K562 (cell line): ENCODE data around the gene HTR3C. TPM values are rescaled to one million over a fixed set of nuclear protein-coding genes. Genes with fewer than 3 reads are reported as not detected.

Experiments
- ARID1B ChIP-seq: fragments of 450-650 bp; IDR thresholded peaks from 2 replicates; pipeline ENCODE4 v1.6.1; 2016; ENCODE audit warnings: antibody characterized with exemption, mild to moderate bottlenecking, inconsistent platforms
- ETS2 ChIP-seq: IDR thresholded peaks from 2 replicates; pipeline ENCODE4 v1.6.1; 2016; ENCODE audit warnings: borderline replicate concordance, missing genetic modification characterization, mild to moderate bottlenecking, moderate library complexity, missing compliant biosample characterization; ENCODE audit not compliant: poor library complexity, severe bottlenecking
- KLF16 ChIP-seq: IDR thresholded peaks from 2 replicates; pipeline ENCODE4 v1.6.1; 2016; ENCODE audit warnings: antibody characterized with exemption
- ZBTB33 ChIP-seq: sonication (generic); formaldehyde crosslinking; IDR thresholded peaks from 2 replicates; pipeline ENCODE4 v1.8.1; 2023; ENCODE audit warnings: mild to moderate bottlenecking, missing genetic modification reagents
- ZNF232 ChIP-seq: sonication (generic); formaldehyde crosslinking; IDR thresholded peaks from 2 replicates; pipeline ENCODE4 v1.8.0; 2022; ENCODE audit warnings: mild to moderate bottlenecking, missing genetic modification reagents
- ZNF764 ChIP-seq: fragments of 250-450 bp; sonication (Bioruptor Pico); IDR thresholded peaks from 2 replicates; pipeline ENCODE4 v1.4.0; 2020; ENCODE audit warnings: low read depth, mild to moderate bottlenecking, moderate library complexity
- polyA plus RNA-seq, 8 experiments: library from polyadenylated mRNA; depleted of rRNA in 4 of 8; stranded (reverse) in 5 of 8; unstranded in 3 of 8; fragments of >200 nt; fragmentation: Nextera tagmentation in 2 of 8; fragmentation: Illumina TruSeq in 1 of 8; extraction: Ambion mirVana in 2 of 8; extraction: Trizol in 1 of 8; gene quantifications; 2 replicates each; pipeline versions ENCODE4 v1.2.1 to v1.2.3, GENCODE V29; 2011 to 2014; ENCODE audit warnings: inconsistent platforms in 1 of 8, missing spikeins in 1 of 8
- total RNA-seq, 7 experiments: library from RNA; depleted of rRNA in 6 of 7; stranded (reverse); fragments of >200 nt in 6 of 7; fragmentation: Illumina TruSeq in 2 of 7; extraction: Trizol in 2 of 7; gene quantifications; 2 replicates each; pipeline versions ENCODE4 v1.2.1 to v1.2.3, GENCODE V29; 2011 to 2021; ENCODE audit warnings: low replicate concordance in 1 of 7
- TF ChIP-seq, protein P1 (sequence below): fragments of 450-650 bp; IDR thresholded peaks from 2 replicates; pipeline ENCODE4 v1.6.1; 2016; ENCODE audit warnings: mild to moderate bottlenecking, moderate library complexity
- TF ChIP-seq, protein P2 (sequence below): fragments of 250-450 bp; sonication (Bioruptor Pico); IDR thresholded peaks from 2 replicates; pipeline ENCODE4 v1.4.0; 2020; ENCODE audit warnings: mild to moderate bottlenecking, moderate library complexity

Gene HTR3C
- total and polyA plus RNA-seq, 9 of the 15 experiments (the other 6 are each of a cell fraction or from before 2014, with no cell fraction given) = 0.04 to 0.06 TPM; not detected in 7

- TF ChIP-seq, protein P1, sequence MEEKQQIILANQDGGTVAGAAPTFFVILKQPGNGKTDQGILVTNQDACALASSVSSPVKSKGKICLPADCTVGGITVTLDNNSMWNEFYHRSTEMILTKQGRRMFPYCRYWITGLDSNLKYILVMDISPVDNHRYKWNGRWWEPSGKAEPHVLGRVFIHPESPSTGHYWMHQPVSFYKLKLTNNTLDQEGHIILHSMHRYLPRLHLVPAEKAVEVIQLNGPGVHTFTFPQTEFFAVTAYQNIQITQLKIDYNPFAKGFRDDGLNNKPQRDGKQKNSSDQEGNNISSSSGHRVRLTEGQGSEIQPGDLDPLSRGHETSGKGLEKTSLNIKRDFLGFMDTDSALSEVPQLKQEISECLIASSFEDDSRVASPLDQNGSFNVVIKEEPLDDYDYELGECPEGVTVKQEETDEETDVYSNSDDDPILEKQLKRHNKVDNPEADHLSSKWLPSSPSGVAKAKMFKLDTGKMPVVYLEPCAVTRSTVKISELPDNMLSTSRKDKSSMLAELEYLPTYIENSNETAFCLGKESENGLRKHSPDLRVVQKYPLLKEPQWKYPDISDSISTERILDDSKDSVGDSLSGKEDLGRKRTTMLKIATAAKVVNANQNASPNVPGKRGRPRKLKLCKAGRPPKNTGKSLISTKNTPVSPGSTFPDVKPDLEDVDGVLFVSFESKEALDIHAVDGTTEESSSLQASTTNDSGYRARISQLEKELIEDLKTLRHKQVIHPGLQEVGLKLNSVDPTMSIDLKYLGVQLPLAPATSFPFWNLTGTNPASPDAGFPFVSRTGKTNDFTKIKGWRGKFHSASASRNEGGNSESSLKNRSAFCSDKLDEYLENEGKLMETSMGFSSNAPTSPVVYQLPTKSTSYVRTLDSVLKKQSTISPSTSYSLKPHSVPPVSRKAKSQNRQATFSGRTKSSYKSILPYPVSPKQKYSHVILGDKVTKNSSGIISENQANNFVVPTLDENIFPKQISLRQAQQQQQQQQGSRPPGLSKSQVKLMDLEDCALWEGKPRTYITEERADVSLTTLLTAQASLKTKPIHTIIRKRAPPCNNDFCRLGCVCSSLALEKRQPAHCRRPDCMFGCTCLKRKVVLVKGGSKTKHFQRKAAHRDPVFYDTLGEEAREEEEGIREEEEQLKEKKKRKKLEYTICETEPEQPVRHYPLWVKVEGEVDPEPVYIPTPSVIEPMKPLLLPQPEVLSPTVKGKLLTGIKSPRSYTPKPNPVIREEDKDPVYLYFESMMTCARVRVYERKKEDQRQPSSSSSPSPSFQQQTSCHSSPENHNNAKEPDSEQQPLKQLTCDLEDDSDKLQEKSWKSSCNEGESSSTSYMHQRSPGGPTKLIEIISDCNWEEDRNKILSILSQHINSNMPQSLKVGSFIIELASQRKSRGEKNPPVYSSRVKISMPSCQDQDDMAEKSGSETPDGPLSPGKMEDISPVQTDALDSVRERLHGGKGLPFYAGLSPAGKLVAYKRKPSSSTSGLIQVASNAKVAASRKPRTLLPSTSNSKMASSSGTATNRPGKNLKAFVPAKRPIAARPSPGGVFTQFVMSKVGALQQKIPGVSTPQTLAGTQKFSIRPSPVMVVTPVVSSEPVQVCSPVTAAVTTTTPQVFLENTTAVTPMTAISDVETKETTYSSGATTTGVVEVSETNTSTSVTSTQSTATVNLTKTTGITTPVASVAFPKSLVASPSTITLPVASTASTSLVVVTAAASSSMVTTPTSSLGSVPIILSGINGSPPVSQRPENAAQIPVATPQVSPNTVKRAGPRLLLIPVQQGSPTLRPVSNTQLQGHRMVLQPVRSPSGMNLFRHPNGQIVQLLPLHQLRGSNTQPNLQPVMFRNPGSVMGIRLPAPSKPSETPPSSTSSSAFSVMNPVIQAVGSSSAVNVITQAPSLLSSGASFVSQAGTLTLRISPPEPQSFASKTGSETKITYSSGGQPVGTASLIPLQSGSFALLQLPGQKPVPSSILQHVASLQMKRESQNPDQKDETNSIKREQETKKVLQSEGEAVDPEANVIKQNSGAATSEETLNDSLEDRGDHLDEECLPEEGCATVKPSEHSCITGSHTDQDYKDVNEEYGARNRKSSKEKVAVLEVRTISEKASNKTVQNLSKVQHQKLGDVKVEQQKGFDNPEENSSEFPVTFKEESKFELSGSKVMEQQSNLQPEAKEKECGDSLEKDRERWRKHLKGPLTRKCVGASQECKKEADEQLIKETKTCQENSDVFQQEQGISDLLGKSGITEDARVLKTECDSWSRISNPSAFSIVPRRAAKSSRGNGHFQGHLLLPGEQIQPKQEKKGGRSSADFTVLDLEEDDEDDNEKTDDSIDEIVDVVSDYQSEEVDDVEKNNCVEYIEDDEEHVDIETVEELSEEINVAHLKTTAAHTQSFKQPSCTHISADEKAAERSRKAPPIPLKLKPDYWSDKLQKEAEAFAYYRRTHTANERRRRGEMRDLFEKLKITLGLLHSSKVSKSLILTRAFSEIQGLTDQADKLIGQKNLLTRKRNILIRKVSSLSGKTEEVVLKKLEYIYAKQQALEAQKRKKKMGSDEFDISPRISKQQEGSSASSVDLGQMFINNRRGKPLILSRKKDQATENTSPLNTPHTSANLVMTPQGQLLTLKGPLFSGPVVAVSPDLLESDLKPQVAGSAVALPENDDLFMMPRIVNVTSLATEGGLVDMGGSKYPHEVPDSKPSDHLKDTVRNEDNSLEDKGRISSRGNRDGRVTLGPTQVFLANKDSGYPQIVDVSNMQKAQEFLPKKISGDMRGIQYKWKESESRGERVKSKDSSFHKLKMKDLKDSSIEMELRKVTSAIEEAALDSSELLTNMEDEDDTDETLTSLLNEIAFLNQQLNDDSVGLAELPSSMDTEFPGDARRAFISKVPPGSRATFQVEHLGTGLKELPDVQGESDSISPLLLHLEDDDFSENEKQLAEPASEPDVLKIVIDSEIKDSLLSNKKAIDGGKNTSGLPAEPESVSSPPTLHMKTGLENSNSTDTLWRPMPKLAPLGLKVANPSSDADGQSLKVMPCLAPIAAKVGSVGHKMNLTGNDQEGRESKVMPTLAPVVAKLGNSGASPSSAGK = no peak
- TF ChIP-seq ZBTB33 (CRISPR knock-in tag) (peak; percentile 82), ZNF232 (CRISPR knock-in tag) (0 out of 2 replicates have a peak, but pooled peaks have one; percentile 51), KLF16 (no peak), ARID1B (no peak), ZNF764 (no peak), ETS2 (no peak)
- TF ChIP-seq, protein P2, sequence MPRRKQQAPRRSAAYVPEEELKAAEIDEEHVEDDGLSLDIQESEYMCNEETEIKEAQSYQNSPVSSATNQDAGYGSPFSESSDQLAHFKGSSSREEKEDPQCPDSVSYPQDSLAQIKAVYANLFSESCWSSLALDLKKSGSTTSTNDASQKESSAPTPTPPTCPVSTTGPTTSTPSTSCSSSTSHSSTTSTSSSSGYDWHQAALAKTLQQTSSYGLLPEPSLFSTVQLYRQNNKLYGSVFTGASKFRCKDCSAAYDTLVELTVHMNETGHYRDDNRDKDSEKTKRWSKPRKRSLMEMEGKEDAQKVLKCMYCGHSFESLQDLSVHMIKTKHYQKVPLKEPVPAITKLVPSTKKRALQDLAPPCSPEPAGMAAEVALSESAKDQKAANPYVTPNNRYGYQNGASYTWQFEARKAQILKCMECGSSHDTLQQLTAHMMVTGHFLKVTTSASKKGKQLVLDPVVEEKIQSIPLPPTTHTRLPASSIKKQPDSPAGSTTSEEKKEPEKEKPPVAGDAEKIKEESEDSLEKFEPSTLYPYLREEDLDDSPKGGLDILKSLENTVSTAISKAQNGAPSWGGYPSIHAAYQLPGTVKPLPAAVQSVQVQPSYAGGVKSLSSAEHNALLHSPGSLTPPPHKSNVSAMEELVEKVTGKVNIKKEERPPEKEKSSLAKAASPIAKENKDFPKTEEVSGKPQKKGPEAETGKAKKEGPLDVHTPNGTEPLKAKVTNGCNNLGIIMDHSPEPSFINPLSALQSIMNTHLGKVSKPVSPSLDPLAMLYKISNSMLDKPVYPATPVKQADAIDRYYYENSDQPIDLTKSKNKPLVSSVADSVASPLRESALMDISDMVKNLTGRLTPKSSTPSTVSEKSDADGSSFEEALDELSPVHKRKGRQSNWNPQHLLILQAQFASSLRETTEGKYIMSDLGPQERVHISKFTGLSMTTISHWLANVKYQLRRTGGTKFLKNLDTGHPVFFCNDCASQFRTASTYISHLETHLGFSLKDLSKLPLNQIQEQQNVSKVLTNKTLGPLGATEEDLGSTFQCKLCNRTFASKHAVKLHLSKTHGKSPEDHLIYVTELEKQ (CRISPR knock-in tag) = no peak
Observed at GRCh38 chr3:184018424-184018973, 34.3 kb upstream of the HTR3C start (continued).
